ENCODE data around the gene JOSD1. TPM values are rescaled to one million over a fixed set of nuclear protein-coding genes. Genes with fewer than 3 reads are reported as not detected.

JOSD1 gene
- total and polyA plus RNA-seq, 2 donors (not counting 3 experiments of a cell fraction or from before 2014, with no cell fraction given): 61.7 to 73.1 TPM

DNA sequence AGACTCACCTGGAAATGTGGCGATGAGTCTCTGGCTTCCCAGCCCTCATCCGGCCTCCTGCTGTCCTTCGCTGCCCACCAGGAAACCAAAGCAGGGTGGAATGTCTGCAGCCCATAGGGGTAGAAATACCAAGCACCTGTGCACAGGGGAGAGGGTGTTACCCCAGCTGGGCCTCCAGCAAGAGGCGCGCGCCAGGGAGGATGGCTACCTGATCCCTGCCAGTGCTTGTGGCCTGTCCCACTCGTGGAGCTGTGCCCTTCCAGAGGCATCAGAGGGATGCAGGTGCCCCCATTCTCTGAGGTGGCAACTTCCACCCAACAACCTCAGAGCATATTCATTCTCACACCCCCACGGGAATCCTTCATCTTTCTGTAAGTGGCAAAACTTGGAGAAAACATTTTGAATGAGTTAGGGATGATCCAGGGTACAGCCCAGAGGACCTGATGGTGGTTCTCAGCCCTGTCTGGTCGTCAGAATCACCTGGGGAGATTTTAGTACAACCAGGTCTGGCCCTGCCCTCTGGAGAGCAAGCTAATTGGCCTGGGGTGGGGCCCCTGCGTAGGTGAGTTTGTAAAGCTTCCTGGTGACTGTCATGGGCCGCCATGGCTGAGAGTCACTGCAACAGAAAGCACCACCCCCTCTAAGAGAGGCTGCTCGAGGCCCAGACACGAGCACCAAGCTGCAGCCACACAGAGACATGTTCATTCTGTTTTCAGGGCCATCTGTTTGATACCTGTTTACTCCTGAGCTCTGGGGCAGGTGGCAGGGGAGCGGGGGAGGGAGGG is 45.1 kb upstream of the JOSD1 start:
- no peak overlapping the region for H3K27ac ChIP-seq (ENCODE audit: insufficient read depth, low read depth, low read length)
- no peak for DNase-seq (ENCODE audit: low read depth, low spot score)
- CTCF ChIA-PET: interaction anchor here (1.9 to 2.9 kb wide), 2 partner anchors 20 to 21 kb away, joined by 5 to 10 read pairs; no protein-coding TSS in a partner anchor
- H3K4me3 ChIP-seq (replicated peaks in 1 of 3; ENCODE audit: insufficient read depth in 1 of 3, low read depth in 1 of 3, low read length in 3 of 3): no peak overlapping the region
- no peak overlapping the region for H3K4me2 ChIP-seq (ENCODE audit: insufficient read depth, low read length)
- no peak overlapping the region for H3K9ac ChIP-seq (replicated peaks; ENCODE audit: extremely low read depth, insufficient read depth, low read length)
- H4K20me1 ChIP-seq (replicated peaks; ENCODE audit: control insufficient read depth, extremely low read depth, insufficient read depth, low read length): no peaks in the 10 kb centered on the region
- POLR2A ChIA-PET: no interaction called here
- H3K9me3 ChIP-seq (replicated peaks; ENCODE audit: control insufficient read depth, insufficient read depth, low read length): no peaks in the 10 kb centered on the region
- H3K4me1 ChIP-seq (ENCODE audit: control insufficient read depth, extremely low read depth, insufficient read depth, low read length): no peaks in the 10 kb centered on the region
- BruUV-seq (replicated peaks): no TSS peak
- intact Hi-C loops (cut with micrococcal nuclease): no loop called here
- H3K36me3 ChIP-seq (ENCODE audit: control insufficient read depth in 2 of 2, extremely low read depth in 1 of 2, insufficient read depth in 2 of 2, low read length in 2 of 2): peaks cover 19 to 53% of the 10 kb centered on the region in 2 experiments
- TF ChIP-seq FOS (IDR thresholded peaks at IDR 0.05; ENCODE audit: borderline replicate concordance, insufficient read depth, low read length): no peak
- no peak for FAIRE-seq
- H2AFZ ChIP-seq (ENCODE audit: low read depth, low read length): no peak overlapping the region
- dilution Hi-C loops (cut with MboI; ENCODE audit: extremely low pct_ligation_motif_present, low sequenced_read_pairs): no loop called here
- no peaks in the 10 kb centered on the region for H3K79me2 ChIP-seq (ENCODE audit: control insufficient read depth, insufficient read depth, low read length)
- H3K27me3 ChIP-seq (ENCODE audit: control insufficient read depth in 2 of 2, insufficient read depth in 2 of 2, low read length in 2 of 2): no peaks in the 10 kb centered on the region
- H3K9me1 ChIP-seq (replicated peaks; ENCODE audit: control insufficient read depth, extremely low read depth, insufficient read depth, low read length): no peaks in the 10 kb centered on the region

DNA sequence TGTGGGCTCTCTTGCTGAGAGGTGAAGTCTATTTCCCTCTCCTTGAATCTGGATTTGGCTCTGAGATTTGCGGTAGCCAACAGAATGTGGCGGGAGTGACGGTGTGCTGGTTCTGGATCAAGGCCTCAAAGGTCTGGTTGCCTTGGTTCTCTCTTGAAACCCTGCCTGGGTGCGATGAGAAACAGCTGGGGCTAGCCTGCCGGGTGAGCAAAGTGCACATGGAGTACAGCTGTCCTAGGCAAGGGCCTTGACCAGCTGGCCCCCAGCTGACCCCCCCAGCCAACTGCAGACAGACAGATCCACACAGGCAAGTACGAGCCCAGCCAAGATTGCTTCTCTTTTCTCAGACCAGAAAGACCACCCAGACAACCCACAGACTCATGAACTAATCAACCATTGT is 44.2 kb upstream of the JOSD1 start:
- peaks cover 19 to 52% of the 10 kb centered on the region in 2 experiments for H3K36me3 ChIP-seq (ENCODE audit: control insufficient read depth in 2 of 2, extremely low read depth in 1 of 2, insufficient read depth in 2 of 2, low read length in 2 of 2)

More for the DNA sequence above, 44.2 kb upstream of the JOSD1 start:
- BruUV-seq (replicated peaks): no TSS peak
- ChIA-PET CTCF (interaction anchor here (2.9 kb wide), 1 partner anchor 20 kb away, joined by 10 read pairs; no protein-coding TSS in a partner anchor), POLR2A (no interaction called here)
- Histone ChIP-seq H3K4me2 (ENCODE audit: insufficient read depth, low read length) (no peak overlapping the region), H3K4me3 (replicated peaks in 1 of 3; ENCODE audit: insufficient read depth in 1 of 3, low read depth in 1 of 3, low read length in 3 of 3) (no peak overlapping the region), H2AFZ (ENCODE audit: low read depth, low read length) (no peak overlapping the region), H3K4me1 (ENCODE audit: control insufficient read depth, extremely low read depth, insufficient read depth, low read length) (no peaks in the 10 kb centered on the region), H3K27me3 (ENCODE audit: control insufficient read depth in 2 of 2, insufficient read depth in 2 of 2, low read length in 2 of 2) (no peaks in the 10 kb centered on the region), H4K20me1 (replicated peaks; ENCODE audit: control insufficient read depth, extremely low read depth, insufficient read depth, low read length) (no peaks in the 10 kb centered on the region), H3K27ac (ENCODE audit: insufficient read depth, low read depth, low read length) (no peak overlapping the region), H3K9me1 (replicated peaks; ENCODE audit: control insufficient read depth, extremely low read depth, insufficient read depth, low read length) (no peaks in the 10 kb centered on the region), H3K9me3 (replicated peaks; ENCODE audit: control insufficient read depth, insufficient read depth, low read length) (no peaks in the 10 kb centered on the region), H3K9ac (replicated peaks; ENCODE audit: extremely low read depth, insufficient read depth, low read length) (no peak overlapping the region), H3K79me2 (ENCODE audit: control insufficient read depth, insufficient read depth, low read length) (no peaks in the 10 kb centered on the region)
- DNase-seq (ENCODE audit: low read depth, low spot score) (no peak), FAIRE-seq (no peak)
- intact Hi-C loops (cut with micrococcal nuclease) (no loop called here), dilution Hi-C loops (cut with MboI; ENCODE audit: extremely low pct_ligation_motif_present, low sequenced_read_pairs) (no loop called here)
- TF ChIP-seq GATA2 (IDR thresholded peaks at IDR 0.05; ENCODE audit: insufficient read depth, insufficient read length, low read depth, low read length) (no peak), POLR2AphosphoS5 (IDR thresholded peaks at IDR 0.05; ENCODE audit: insufficient read depth, low read depth, low read length) (no peak), EZH2 (IDR thresholded peaks at IDR 0.05; ENCODE audit: borderline replicate concordance, low read depth, low read length, severe bottlenecking) (no peak), JUN (IDR thresholded peaks at IDR 0.05; ENCODE audit: borderline replicate concordance, insufficient read depth, insufficient read length, low read depth) (no peak), FOS (IDR thresholded peaks at IDR 0.05; ENCODE audit: borderline replicate concordance, insufficient read depth, low read length) (no peak), POLR2A (IDR thresholded peaks at IDR 0.05; ENCODE audit: low read depth, low read length) (no peak), MYC (IDR thresholded peaks at IDR 0.05; ENCODE audit: low read depth, low read length) (no peak)
- TF ChIP-seq, protein P1, sequence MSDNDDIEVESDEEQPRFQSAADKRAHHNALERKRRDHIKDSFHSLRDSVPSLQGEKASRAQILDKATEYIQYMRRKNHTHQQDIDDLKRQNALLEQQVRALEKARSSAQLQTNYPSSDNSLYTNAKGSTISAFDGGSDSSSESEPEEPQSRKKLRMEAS (IDR thresholded peaks at IDR 0.05; ENCODE audit: insufficient read depth, insufficient read length): no peak
- TF ChIP-seq, protein P2, sequence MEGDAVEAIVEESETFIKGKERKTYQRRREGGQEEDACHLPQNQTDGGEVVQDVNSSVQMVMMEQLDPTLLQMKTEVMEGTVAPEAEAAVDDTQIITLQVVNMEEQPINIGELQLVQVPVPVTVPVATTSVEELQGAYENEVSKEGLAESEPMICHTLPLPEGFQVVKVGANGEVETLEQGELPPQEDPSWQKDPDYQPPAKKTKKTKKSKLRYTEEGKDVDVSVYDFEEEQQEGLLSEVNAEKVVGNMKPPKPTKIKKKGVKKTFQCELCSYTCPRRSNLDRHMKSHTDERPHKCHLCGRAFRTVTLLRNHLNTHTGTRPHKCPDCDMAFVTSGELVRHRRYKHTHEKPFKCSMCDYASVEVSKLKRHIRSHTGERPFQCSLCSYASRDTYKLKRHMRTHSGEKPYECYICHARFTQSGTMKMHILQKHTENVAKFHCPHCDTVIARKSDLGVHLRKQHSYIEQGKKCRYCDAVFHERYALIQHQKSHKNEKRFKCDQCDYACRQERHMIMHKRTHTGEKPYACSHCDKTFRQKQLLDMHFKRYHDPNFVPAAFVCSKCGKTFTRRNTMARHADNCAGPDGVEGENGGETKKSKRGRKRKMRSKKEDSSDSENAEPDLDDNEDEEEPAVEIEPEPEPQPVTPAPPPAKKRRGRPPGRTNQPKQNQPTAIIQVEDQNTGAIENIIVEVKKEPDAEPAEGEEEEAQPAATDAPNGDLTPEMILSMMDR (IDR thresholded peaks at IDR 0.05; ENCODE audit: extremely low read depth in 1 of 2, insufficient read depth in 1 of 2, low read depth in 1 of 2, low read length in 2 of 2): no peak
